Progenitor cell of endocrine pancreas (in vitro differentiated cells): ENCODE measurements around the gene SPDYE16. TPM values are rescaled to one million over a fixed set of nuclear protein-coding genes. Genes with fewer than 3 reads are reported as not detected.
"Not testable (repeated sequence)": the region's sequence is repeated elsewhere in the genome, so short reads cannot be mapped to it uniquely, and the experiment has no call there.

Experiments used
- DNase-seq: peaks from one replicate; pipeline ENCODE4 v3.0.0; 2021; ENCODE audit warnings: low spot score; ENCODE audit not compliant: unreplicated experiment
- H3K27ac Mint-ChIP-seq: 2 replicates; pipeline ENCODE4 v1.8.0; 2021; ENCODE audit warnings: mild to moderate bottlenecking, moderate library complexity, mixed read lengths
- H3K27me3 Mint-ChIP-seq: 2 replicates; pipeline ENCODE4 v1.8.0; 2021; ENCODE audit warnings: mixed read lengths
- H3K36me3 Mint-ChIP-seq: 2 replicates; pipeline ENCODE4 v1.8.0; 2022; ENCODE audit warnings: mixed read lengths; ENCODE audit not compliant: insufficient read depth
- H3K4me1 Mint-ChIP-seq: 2 replicates; pipeline ENCODE4 v1.8.0; 2021; ENCODE audit warnings: low read depth, mixed read lengths
- H3K4me3 Mint-ChIP-seq: 2 replicates; pipeline ENCODE4 v1.8.0; 2021; ENCODE audit warnings: low read depth, mild to moderate bottlenecking, moderate library complexity, mixed read lengths
- H3K9me3 Mint-ChIP-seq: 2 replicates; pipeline ENCODE4 v1.8.0; 2021; ENCODE audit warnings: low read depth, mixed read lengths
- total RNA-seq: library from RNA; stranded (reverse); gene quantifications from 2 replicates; pipeline ENCODE4 v1.2.1, GENCODE V29; 2021

SPDYE16 gene
- total RNA-seq, 1 donor from 2014 or later: 0.31 TPM

DNA sequence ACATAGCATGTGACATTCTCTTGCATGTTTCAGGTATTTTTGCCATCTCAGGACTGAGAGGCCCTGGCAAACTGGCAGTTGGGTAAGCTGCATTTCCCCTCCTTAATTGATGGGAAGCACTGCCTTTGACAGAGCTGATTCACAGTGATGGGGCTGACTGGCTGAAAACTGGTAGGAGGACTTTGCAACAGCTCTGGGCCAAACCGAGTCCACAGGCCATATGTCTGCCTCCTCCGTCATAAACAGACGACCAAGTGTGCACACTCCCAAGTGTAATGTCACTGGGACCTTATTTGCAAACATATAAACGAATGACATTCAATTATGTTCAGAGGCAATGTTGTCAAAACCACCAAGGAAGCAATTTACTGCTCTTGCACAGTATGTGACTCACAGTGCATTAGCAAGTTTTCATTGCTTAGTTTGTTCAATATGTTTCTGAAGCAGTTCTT lies 27.3 kb upstream of the SPDYE16 start:
- H3K4me3 Mint-ChIP-seq, H3K9me3 Mint-ChIP-seq, H3K27me3 Mint-ChIP-seq, H3K27ac Mint-ChIP-seq, DNase-seq, H3K4me1 Mint-ChIP-seq: not testable (repeated sequence)
- H3K36me3 Mint-ChIP-seq: peaks cover 19% of the 10 kb centered on the region

DNA sequence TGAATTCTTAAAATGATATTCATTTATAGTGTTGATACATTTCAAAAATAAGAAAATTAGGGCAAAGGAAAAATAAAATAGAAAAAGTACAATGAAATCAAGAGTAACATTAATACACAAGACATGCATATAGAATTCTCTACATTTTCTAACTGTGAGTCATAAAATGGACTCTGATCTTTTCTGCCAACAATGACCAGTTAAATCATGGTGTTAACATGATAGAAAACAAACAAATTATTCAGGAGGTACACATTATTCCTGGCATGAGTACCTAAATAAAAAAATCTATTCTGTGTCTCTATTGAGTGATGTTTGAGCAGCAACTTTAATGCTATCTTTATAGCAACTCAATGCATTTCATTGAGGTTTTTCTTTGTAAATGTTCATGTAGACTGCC lies 25.6 kb upstream of the SPDYE16 start:
- H3K27me3 Mint-ChIP-seq, H3K4me1 Mint-ChIP-seq, H3K4me3 Mint-ChIP-seq, DNase-seq, H3K27ac Mint-ChIP-seq: not testable (repeated sequence)
- Mint-ChIP-seq H3K36me3 (peaks cover 23% of the 10 kb centered on the region), H3K9me3 (peaks cover 10% of the 10 kb centered on the region)

DNA sequence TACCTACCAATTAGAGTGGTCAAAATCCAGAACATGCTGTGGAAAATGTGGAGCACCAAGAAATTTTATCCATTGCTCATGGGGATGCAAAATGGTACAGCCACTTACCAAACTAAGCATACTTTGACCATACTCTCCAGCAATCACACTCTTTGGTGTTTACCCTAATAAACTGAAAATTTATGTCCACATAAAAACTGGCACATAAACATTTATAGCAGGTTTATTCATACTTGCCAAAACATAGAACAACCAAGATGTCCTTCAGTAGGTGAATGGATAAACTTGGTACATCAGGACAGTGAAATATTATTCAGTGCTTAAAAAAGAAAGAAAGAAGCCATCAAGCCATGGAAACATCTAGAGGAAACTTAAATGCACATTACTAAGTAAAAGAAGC lies 24.7 kb upstream of the SPDYE16 start:
- peaks cover 11% of the 10 kb centered on the region for H3K9me3 Mint-ChIP-seq
- not testable (repeated sequence) for H3K4me1 Mint-ChIP-seq, H3K27ac Mint-ChIP-seq, H3K27me3 Mint-ChIP-seq, H3K4me3 Mint-ChIP-seq, DNase-seq
- H3K36me3 Mint-ChIP-seq: peaks cover 24% of the 10 kb centered on the region

DNA sequence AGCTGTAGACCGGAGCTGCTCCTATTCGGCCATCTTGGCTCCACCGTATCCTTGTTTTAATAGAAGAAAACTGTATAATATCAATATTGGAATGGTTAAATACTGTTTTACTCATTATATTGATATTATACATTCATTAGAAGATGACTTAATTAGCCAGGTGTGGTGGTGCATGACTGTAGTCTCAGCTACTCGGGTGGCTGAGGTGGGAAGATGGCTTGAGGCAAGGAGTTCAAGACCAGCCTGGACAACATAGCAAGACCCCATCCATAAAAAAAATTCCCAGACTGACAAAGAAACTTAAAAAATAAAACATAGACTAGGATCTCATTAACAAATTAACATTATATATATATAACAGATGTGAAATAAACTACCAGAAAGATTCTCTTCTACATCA lies 24.2 kb upstream of the SPDYE16 start:
- H3K27ac Mint-ChIP-seq, H3K4me1 Mint-ChIP-seq, DNase-seq, H3K4me3 Mint-ChIP-seq, H3K27me3 Mint-ChIP-seq: not testable (repeated sequence)
- H3K36me3 Mint-ChIP-seq: peaks cover 27% of the 10 kb centered on the region
- peaks cover 11% of the 10 kb centered on the region for H3K9me3 Mint-ChIP-seq

DNA sequence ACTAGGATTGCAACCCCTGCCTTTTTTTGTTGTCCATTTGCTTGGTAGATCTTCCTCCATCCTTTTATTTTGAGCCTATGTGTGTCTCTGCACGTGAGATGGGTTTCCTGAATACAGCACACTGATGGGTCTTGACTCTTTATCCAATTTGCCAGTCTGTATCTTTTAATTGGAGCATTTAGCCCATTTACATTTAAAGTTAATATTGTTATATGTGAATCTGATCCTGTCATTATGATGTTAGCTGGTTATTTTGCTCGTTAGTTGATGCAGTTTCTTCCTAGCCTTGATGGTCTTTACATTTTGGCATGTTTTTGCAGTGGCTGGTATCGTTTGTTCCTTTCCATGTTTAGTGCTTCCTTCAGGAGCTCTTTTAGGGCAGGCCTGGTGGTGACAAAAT lies 21.9 kb upstream of the SPDYE16 start:
- DNase-seq, H3K27me3 Mint-ChIP-seq, H3K4me1 Mint-ChIP-seq, H3K4me3 Mint-ChIP-seq, H3K27ac Mint-ChIP-seq: not testable (repeated sequence)
- Mint-ChIP-seq H3K36me3 (peaks cover 28% of the 10 kb centered on the region), H3K9me3 (peaks cover 11% of the 10 kb centered on the region)

DNA sequence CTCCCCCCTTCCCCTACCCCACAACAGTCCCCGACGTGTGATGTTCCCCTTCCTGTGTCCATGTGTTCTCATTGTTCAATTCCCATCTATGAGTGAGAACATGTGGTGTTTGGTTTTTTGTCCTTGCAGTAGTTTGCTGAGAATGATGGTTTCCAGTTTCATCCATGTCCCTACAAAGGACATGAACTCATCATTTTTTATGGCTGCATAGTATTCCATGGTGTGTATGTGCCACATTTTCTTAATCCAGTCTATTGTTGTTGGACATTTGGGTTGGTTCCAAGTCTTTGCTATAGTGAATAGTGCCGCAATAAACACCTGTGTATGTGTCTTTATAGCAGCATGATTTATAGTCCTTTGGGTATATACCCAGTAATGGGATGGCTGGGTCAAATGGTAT lies 18.2 kb upstream of the SPDYE16 start:
- H3K4me1 Mint-ChIP-seq, DNase-seq, H3K27me3 Mint-ChIP-seq, H3K27ac Mint-ChIP-seq, H3K4me3 Mint-ChIP-seq: not testable (repeated sequence)
- Mint-ChIP-seq H3K9me3 (peaks cover 11% of the 10 kb centered on the region), H3K36me3 (peaks cover 21% of the 10 kb centered on the region)

DNA sequence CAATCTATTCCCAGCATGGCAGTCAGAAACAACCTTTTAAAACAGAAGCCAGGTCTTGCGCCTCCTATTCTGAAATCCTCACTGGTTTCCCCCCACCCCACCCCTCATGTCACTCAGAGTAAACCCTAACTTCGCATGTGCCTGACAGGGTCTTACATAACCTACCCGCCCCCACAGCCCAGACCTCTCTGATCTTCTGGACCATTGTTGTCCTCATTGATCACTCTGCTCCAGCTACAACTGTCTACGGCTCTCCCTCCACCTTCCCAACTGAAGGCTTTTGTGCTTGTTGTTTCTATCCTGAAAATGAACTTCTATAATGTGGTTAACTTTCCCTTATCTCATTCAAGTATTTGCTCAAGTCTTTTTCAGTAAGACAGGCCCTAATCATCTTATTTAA lies 17.1 kb upstream of the SPDYE16 start:
- H3K27me3 Mint-ChIP-seq, H3K9me3 Mint-ChIP-seq, H3K4me3 Mint-ChIP-seq, H3K4me1 Mint-ChIP-seq, DNase-seq, H3K27ac Mint-ChIP-seq: not testable (repeated sequence)
- H3K36me3 Mint-ChIP-seq: peaks cover 16% of the 10 kb centered on the region

DNA sequence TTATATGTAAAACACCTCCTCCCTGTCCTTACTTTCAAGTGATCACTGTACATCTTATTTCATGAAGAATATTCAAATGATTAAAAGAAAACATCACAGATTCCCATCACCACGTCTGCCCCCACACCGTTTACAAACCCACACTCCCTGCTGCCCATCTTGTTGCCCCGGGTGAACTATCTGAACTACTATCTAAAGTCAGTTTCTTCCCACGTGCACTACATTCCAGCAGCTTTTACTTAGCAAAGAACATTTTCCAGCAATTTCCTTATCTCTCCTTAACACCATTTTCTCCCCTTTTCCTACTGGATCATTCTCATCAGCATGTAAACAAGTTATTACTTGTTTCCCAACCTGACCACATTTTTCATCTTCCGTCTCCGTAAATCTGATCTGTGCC lies 16.6 kb upstream of the SPDYE16 start:
- H3K27me3 Mint-ChIP-seq, H3K4me1 Mint-ChIP-seq, H3K4me3 Mint-ChIP-seq, H3K9me3 Mint-ChIP-seq, DNase-seq: not testable (repeated sequence)
- H3K36me3 Mint-ChIP-seq: peaks cover 18% of the 10 kb centered on the region
- H3K27ac Mint-ChIP-seq: peak overlapping the region; percentile 5

DNA sequence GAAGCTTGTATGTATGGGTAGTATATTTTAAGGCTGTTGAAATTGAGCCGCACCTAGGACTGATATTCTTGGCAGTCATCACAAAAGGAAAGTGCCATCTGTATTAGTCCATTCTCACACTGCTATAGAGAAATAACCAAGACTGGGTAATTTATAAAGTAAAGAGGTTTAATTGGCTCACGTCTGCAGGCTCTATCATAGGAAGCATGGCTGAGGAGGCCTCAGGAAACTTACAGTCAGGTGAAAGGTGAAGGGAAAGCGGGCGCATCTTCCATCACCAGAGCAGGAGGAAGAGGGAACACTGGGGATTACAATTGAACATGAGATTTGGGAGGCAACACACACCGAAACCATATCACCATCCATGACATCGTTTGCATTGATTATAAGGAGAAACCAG lies 8.9 kb upstream of the SPDYE16 start:
- not testable (repeated sequence) for H3K27ac Mint-ChIP-seq, H3K9me3 Mint-ChIP-seq, DNase-seq, H3K4me1 Mint-ChIP-seq, H3K36me3 Mint-ChIP-seq, H3K4me3 Mint-ChIP-seq, H3K27me3 Mint-ChIP-seq

DNA sequence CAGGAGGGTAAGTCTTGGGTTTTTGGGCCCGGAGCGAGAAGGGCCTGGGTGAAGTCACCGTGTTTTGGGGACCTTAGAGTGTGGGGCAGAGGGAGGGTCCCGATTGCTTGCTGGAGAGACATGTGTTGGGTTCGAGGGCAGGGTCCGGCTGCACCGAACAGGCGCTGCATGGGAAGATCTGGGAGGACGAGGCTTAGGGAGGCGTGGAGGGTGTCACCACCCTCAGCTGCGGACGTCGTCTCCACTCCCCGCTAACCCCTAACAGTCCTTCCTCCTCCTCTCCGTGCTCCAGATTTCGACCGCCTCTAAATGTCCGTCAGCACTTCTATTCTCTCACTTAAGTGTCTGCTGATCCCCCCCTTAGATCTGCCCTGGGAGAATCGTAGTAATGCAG lies 6.8 kb upstream of the SPDYE16 start:
- not testable (repeated sequence) for H3K27me3 Mint-ChIP-seq, H3K9me3 Mint-ChIP-seq, H3K4me1 Mint-ChIP-seq, H3K36me3 Mint-ChIP-seq, DNase-seq
- Mint-ChIP-seq H3K4me3 (peak overlapping the region; percentile 90), H3K27ac (peak overlapping the region; percentile 94)

DNA sequence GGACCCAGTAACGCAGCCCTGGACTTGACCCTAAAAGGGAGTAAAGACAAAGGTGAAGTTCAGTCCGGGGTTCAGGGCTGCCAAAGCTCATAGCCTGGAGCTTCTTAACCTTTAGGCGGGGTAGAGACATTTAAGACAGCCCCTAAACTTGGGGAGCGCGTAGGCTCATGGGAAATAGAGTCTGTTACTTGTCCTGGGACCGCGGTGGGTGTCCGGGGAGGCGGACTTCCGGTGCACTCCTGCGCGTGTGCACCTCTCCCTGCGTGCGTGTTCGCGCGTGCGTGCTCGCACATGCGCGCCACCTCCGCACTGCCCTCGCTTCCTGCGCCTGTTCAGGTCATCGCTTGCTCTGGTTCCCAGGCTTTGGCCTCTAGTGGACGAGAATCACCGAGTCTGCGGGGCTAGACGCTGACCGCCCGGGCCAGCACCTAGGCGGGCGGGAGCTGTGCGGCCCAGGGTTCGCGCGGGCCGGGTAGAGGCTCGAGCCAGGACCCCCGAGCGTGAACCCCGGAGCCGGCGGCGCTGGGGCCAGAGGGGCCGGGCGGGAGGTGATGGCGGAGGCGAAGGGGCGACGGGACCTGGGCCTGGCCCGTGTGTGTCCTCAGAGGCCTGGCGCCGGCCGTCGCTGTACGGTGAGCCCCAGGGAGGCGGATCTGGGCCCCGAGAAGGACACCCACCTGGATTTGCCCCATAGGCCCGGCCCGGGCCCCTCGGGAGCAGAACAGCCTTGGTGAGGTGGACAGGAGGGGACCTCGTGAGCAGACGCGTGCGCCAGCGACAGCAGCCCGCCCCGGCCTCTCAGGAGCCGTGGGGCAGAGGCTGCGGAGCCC lies 6.1 kb upstream of the SPDYE16 start:
- H3K9me3 Mint-ChIP-seq, H3K27me3 Mint-ChIP-seq, H3K36me3 Mint-ChIP-seq, H3K4me1 Mint-ChIP-seq: not testable (repeated sequence)
- Mint-ChIP-seq H3K27ac (peak overlapping the region; percentile 94), H3K4me3 (peak overlapping the region; percentile 90)
- peak; percentile 73 for DNase-seq

DNA sequence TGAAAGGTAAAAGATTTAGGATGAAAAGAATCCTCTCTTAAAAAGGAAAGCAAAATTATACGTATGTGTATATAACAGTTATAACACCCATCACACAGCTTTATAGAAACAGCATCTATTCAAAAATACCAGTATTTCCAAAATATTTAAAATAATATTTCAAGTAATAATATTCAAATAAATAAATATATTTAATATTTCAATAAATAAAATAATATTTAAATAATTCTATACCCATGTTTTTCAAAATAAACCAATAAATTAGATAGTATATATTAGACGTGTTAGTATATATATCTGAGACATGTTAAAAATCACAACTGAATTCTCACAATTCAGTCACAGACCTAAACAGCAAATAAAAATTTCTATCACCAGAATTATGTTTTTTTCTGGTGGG lies 11.5 kb downstream of the SPDYE16 start:
- not testable (repeated sequence) for H3K9me3 Mint-ChIP-seq, H3K4me1 Mint-ChIP-seq, H3K36me3 Mint-ChIP-seq, DNase-seq, H3K27ac Mint-ChIP-seq, H3K27me3 Mint-ChIP-seq, H3K4me3 Mint-ChIP-seq

DNA sequence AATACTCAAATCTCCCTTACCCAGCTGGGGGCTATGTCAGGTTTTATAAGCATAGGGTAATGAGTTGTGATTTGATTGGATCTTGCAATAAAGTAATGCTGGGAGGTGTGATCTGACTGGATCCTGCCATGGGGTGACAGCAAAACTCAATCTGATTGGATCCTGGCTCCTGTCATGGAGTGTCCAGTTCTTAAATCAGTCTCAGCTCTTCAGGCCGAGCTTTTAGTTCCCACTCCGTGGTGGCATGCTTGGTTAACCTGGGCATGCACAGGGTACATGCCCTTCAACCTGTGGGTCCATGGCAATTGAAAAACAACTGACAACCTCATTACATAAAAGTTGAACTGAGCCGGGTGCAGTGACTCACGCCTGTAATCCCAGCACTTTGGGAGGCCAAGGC lies 16.9 kb downstream of the SPDYE16 start:
- H3K9me3 Mint-ChIP-seq, H3K4me1 Mint-ChIP-seq, H3K27me3 Mint-ChIP-seq, H3K4me3 Mint-ChIP-seq, DNase-seq, H3K27ac Mint-ChIP-seq, H3K36me3 Mint-ChIP-seq: not testable (repeated sequence)

DNA sequence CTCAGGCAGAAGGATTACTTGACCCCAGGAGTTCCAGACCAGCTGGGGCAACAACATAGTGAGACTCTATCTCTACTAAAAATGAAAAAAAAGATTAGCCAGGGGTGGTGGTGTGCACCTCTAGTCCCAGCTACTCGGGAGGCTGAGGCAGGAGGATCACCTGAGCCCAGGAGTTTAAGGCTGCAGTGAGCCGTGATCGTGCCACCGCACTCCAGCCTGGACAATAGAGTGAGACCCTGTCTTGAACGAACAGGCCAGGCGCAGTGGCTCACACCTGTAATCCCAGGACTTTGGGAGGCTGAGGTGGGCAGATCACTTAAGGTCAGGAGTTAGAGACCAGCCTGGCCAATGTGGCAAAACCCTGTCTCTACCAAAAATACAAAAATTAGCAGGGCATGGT lies 26.2 kb downstream of the SPDYE16 start:
- not testable (repeated sequence) for H3K27me3 Mint-ChIP-seq, DNase-seq, H3K36me3 Mint-ChIP-seq, H3K27ac Mint-ChIP-seq, H3K4me1 Mint-ChIP-seq, H3K4me3 Mint-ChIP-seq, H3K9me3 Mint-ChIP-seq
